ENCODE data around the gene TRMT44.

TRMT44 gene

GRCh38 chr4:8523175-8523574, 82.6 kb downstream of the TRMT44 start:
- POLR2A ChIA-PET: no interaction called here
- WGBS (ENCODE audit: insufficient coverage): 89% methylated on average over 11 of the region's 13 CpGs
- Histone ChIP-seq H3K36me3 (ENCODE audit: control insufficient read depth in 4 of 4, insufficient read depth in 4 of 4, low read length in 3 of 4) (no peaks in the 10 kb centered on the region), H3K4me1 (ENCODE audit: control extremely low read depth in 1 of 4, control insufficient read depth in 4 of 4, insufficient read depth in 4 of 4, low read length in 3 of 4) (no peaks in the 10 kb centered on the region), H3K27ac (ENCODE audit: insufficient read depth in 1 of 2, low read depth in 1 of 2, low read length in 2 of 2, poor library complexity in 1 of 2, severe bottlenecking in 2 of 2) (no peak overlapping the region), H3K4me3 (ENCODE audit: control insufficient read depth in 1 of 7, extremely low read depth in 1 of 7, insufficient read depth in 4 of 7, low read depth in 2 of 7, low read length in 6 of 7) (no peak overlapping the region), H3K27me3 (replicated peaks in 2 of 5; ENCODE audit: control insufficient read depth in 4 of 5, insufficient read depth in 5 of 5, low read length in 4 of 5) (peaks cover 0 to 8% (median 0%) of the 10 kb centered on the region in 5 experiments), H3K9me3 (ENCODE audit: control extremely low read depth in 1 of 5, control insufficient read depth in 4 of 5, insufficient read depth in 2 of 5, low read depth in 1 of 5, low read length in 4 of 5) (peaks cover 0 to 15% (median 3%) of the 10 kb centered on the region in 5 experiments)
- DNase-seq: no peak
- CTCF ChIA-PET: no interaction called here

GRCh38 chr4:8523766-8524165, 83.2 kb downstream of the TRMT44 start:
- no peaks in the 10 kb centered on the region for H3K36me3 ChIP-seq (ENCODE audit: control insufficient read depth in 4 of 4, insufficient read depth in 4 of 4, low read length in 3 of 4)
- WGBS (ENCODE audit: insufficient coverage): 86% methylated on average over 3 of the region's 3 CpGs
- H3K4me1 ChIP-seq (ENCODE audit: control extremely low read depth in 1 of 4, control insufficient read depth in 4 of 4, insufficient read depth in 4 of 4, low read length in 3 of 4): no peaks in the 10 kb centered on the region
- ChIA-PET CTCF (no interaction called here), POLR2A (no interaction called here)
- H3K9me3 ChIP-seq (ENCODE audit: control extremely low read depth in 1 of 5, control insufficient read depth in 4 of 5, insufficient read depth in 2 of 5, low read depth in 1 of 5, low read length in 4 of 5): peaks cover 0 to 15% (median 3%) of the 10 kb centered on the region in 5 experiments
- no peak overlapping the region for H3K4me3 ChIP-seq (ENCODE audit: control insufficient read depth in 1 of 7, extremely low read depth in 1 of 7, insufficient read depth in 4 of 7, low read depth in 2 of 7, low read length in 6 of 7)
- no peak overlapping the region for H3K27ac ChIP-seq (ENCODE audit: insufficient read depth in 1 of 2, low read depth in 1 of 2, low read length in 2 of 2, poor library complexity in 1 of 2, severe bottlenecking in 2 of 2)
- H3K27me3 ChIP-seq (replicated peaks in 2 of 5; ENCODE audit: control insufficient read depth in 4 of 5, insufficient read depth in 5 of 5, low read length in 4 of 5): peaks cover 0 to 8% (median 0%) of the 10 kb centered on the region in 5 experiments
- DNase-seq: no peak

DNA sequence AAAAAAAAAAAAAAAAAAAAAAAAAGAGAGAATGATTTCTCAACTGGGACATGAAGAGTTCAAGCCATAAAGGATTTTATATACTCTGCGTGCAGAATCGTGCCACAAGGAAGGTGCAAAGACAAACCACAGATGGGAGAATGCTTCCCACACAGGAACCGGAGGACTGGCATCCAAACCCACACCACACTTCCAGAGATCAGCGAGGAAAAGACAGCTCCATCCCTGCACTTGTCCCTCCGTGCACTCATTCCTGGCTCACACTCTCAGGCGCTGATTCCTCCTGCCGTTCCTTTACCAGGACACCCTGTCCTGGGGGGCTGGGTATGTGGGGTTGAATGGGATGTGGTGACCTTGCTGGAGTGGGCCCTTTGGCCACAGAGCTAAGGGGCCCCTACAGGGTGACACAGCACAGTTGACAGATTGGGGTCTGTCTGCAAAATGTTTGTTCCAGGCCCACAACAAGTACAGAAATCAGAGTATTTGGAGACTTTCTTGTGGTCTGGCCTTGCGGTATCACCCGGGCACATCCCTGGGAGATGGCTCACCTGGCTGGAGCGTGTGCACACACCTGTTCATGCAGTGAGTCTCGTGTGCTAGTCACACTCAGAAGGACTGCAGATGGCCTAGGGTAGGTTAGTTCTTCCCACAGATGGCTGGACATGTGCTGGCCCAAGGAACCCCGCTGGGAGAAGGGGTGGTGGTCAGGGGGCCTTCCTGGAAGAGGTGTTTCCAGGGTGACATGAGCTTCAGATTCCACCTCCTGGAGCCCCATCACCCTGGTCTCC, 84.2 kb downstream of the TRMT44 start:
- Histone ChIP-seq H3K27ac (ENCODE audit: insufficient read depth in 1 of 2, low read depth in 1 of 2, low read length in 2 of 2, poor library complexity in 1 of 2, severe bottlenecking in 2 of 2) (no peak overlapping the region), H3K4me1 (ENCODE audit: control extremely low read depth in 1 of 4, control insufficient read depth in 4 of 4, insufficient read depth in 4 of 4, low read length in 3 of 4) (no peaks in the 10 kb centered on the region), H3K9me3 (ENCODE audit: control extremely low read depth in 1 of 5, control insufficient read depth in 4 of 5, insufficient read depth in 2 of 5, low read depth in 1 of 5, low read length in 4 of 5) (peaks cover 0 to 15% (median 3%) of the 10 kb centered on the region in 5 experiments), H3K27me3 (replicated peaks in 2 of 5; ENCODE audit: control insufficient read depth in 4 of 5, insufficient read depth in 5 of 5, low read length in 4 of 5) (peaks cover 0 to 3% (median 2%) of the 10 kb centered on the region in 5 experiments), H3K36me3 (ENCODE audit: control insufficient read depth in 4 of 4, insufficient read depth in 4 of 4, low read length in 3 of 4) (no peaks in the 10 kb centered on the region), H3K4me3 (ENCODE audit: control insufficient read depth in 1 of 7, extremely low read depth in 1 of 7, insufficient read depth in 4 of 7, low read depth in 2 of 7, low read length in 6 of 7) (no peak overlapping the region)
- no peak for DNase-seq
- CTCF ChIA-PET: no interaction called here
- 92% methylated on average over 6 of the region's 12 CpGs for WGBS (ENCODE audit: insufficient coverage)
- POLR2A ChIA-PET: no interaction called here

DNA sequence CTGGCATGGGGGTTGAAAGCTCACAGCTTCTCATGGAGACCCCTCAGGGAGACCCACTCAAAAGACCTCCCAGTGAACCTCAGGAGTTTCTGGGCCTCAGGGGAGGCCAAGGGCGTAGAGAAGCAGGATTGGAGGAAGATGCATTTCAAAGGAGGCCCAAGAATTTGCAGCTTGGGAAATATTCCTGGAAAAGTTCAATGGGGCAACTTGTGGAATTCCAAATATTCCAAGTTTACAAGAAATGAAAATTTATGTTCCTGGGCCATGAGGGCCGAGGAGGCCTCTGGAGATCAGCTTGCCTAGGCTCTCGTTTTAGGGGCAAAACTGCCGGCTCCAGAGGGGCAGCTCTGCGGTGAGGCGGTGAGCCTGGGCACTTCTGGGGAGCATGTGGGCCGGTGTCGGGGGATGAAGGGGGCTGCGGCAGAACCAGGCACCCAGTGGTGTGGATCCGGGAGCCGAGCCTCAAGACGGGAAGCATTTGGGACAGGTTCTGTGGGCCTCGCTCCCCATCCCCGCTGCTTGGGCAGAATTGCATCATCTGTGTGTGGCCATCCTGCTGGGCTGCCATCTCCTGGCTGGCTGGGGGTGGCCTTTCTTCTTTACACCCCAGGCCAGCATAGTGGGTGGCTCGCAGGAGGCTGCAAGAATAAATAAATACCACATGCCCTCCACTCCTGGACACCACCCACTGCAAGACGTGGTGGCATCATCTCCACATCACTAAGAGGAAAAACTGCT, 85.0 kb downstream of the TRMT44 start:
- WGBS (ENCODE audit: insufficient coverage): 87% methylated on average over 10 of the region's 16 CpGs
- H3K27me3 ChIP-seq (replicated peaks in 2 of 5; ENCODE audit: control insufficient read depth in 4 of 5, insufficient read depth in 5 of 5, low read length in 4 of 5): peaks cover 0 to 3% (median 2%) of the 10 kb centered on the region in 5 experiments
- H3K27ac ChIP-seq (ENCODE audit: insufficient read depth in 1 of 2, low read depth in 1 of 2, low read length in 2 of 2, poor library complexity in 1 of 2, severe bottlenecking in 2 of 2): no peak overlapping the region
- H3K4me1 ChIP-seq (ENCODE audit: control extremely low read depth in 1 of 4, control insufficient read depth in 4 of 4, insufficient read depth in 4 of 4, low read length in 3 of 4): no peaks in the 10 kb centered on the region
- no peaks in the 10 kb centered on the region for H3K36me3 ChIP-seq (ENCODE audit: control insufficient read depth in 4 of 4, insufficient read depth in 4 of 4, low read length in 3 of 4)
- ChIA-PET POLR2A (no interaction called here), CTCF (no interaction called here)
- no peak for DNase-seq
- peaks cover 0 to 11% (median 3%) of the 10 kb centered on the region in 5 experiments for H3K9me3 ChIP-seq (ENCODE audit: control extremely low read depth in 1 of 5, control insufficient read depth in 4 of 5, insufficient read depth in 2 of 5, low read depth in 1 of 5, low read length in 4 of 5)
- H3K4me3 ChIP-seq (ENCODE audit: control insufficient read depth in 1 of 7, extremely low read depth in 1 of 7, insufficient read depth in 4 of 7, low read depth in 2 of 7, low read length in 6 of 7): no peak overlapping the region
